Measurements from ENCODE around the gene FAAP20. TPM values are rescaled to one million over a fixed set of nuclear protein-coding genes. Genes with fewer than 3 reads are reported as not detected.

The FAAP20 gene
- total and polyA plus RNA-seq, 4 donors = 5.6 to 31.5 (median 15.7) TPM

DNA sequence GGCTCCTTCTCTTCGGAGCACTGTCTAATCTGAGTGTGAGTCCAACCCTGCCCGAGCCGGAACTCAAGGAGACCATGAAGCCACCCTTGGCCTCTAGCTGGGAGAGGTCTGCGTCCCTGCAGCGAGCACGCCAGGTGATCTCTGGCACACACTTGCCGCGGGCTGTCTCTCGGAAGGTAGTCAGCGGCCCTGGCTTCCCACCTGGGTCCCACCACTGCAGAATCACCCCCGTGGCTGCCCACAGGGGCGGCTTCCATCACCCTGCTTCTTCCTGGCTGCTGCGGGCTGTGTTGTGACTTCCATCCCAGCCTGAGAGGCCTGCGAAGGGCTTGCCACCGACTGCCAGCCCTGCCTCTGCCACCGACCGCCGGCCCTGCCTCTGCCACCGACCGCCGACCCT is 17.0 kb downstream of the FAAP20 start:
- 96% methylated on average over 21 of the region's 21 CpGs for WGBS
- H3K9me3 ChIP-seq (ENCODE audit: control insufficient read depth in 4 of 4, low read length in 3 of 4) = no peaks in the 10 kb centered on the region
- no peak for TF ChIP-seq ATF3 (IDR thresholded peaks at IDR 0.05)
- TF ChIP-seq, protein P1, sequence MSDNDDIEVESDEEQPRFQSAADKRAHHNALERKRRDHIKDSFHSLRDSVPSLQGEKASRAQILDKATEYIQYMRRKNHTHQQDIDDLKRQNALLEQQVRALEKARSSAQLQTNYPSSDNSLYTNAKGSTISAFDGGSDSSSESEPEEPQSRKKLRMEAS (IDR thresholded peaks at IDR 0.05) = no peak
- TF ChIP-seq GABPA (IDR thresholded peaks at IDR 0.05 in 1 of 2, conservative IDR thresholded peaks at IDR 0.05 in 1 of 2) = no peak
- TF ChIP-seq HNF4G (IDR thresholded peaks at IDR 0.05) = no peak
- TF ChIP-seq SP1 (IDR thresholded peaks at IDR 0.05) = no peak
- TF ChIP-seq RXRA (IDR thresholded peaks at IDR 0.05) = no peak
- TF ChIP-seq FOXA1 (IDR thresholded peaks at IDR 0.05) = no peak
- no peak for TF ChIP-seq RAD21 (IDR thresholded peaks at IDR 0.05)
- no peak for TF ChIP-seq JUND (IDR thresholded peaks at IDR 0.05)
- TF ChIP-seq CTCF (IDR thresholded peaks at IDR 0.05; ENCODE audit: low read depth, low read length, missing input control) = no peak
- no peak for TF ChIP-seq FOXA2 (IDR thresholded peaks at IDR 0.05)
- TF ChIP-seq ZBTB33 (IDR thresholded peaks at IDR 0.05) = no peak
- TF ChIP-seq HNF4A (conservative IDR thresholded peaks at IDR 0.05) = no peak
- TF ChIP-seq, protein P2, sequence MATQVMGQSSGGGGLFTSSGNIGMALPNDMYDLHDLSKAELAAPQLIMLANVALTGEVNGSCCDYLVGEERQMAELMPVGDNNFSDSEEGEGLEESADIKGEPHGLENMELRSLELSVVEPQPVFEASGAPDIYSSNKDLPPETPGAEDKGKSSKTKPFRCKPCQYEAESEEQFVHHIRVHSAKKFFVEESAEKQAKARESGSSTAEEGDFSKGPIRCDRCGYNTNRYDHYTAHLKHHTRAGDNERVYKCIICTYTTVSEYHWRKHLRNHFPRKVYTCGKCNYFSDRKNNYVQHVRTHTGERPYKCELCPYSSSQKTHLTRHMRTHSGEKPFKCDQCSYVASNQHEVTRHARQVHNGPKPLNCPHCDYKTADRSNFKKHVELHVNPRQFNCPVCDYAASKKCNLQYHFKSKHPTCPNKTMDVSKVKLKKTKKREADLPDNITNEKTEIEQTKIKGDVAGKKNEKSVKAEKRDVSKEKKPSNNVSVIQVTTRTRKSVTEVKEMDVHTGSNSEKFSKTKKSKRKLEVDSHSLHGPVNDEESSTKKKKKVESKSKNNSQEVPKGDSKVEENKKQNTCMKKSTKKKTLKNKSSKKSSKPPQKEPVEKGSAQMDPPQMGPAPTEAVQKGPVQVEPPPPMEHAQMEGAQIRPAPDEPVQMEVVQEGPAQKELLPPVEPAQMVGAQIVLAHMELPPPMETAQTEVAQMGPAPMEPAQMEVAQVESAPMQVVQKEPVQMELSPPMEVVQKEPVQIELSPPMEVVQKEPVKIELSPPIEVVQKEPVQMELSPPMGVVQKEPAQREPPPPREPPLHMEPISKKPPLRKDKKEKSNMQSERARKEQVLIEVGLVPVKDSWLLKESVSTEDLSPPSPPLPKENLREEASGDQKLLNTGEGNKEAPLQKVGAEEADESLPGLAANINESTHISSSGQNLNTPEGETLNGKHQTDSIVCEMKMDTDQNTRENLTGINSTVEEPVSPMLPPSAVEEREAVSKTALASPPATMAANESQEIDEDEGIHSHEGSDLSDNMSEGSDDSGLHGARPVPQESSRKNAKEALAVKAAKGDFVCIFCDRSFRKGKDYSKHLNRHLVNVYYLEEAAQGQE (IDR thresholded peaks at IDR 0.05) = no peak
- H3K4me1 ChIP-seq (ENCODE audit: control insufficient read depth in 4 of 4, insufficient read depth in 4 of 4, low read length in 3 of 4) = no peaks in the 10 kb centered on the region
- DNase-seq (ENCODE audit: low spot score) = no peak
- H3K27me3 ChIP-seq (ENCODE audit: control insufficient read depth in 4 of 4, insufficient read depth in 4 of 4, low read length in 3 of 4) = no peaks in the 10 kb centered on the region
- peaks cover 0 to 13% (median 7%) of the 10 kb centered on the region in 4 donors for H3K36me3 ChIP-seq (ENCODE audit: control insufficient read depth in 4 of 4, insufficient read depth in 3 of 4, low read depth in 1 of 4, low read length in 3 of 4)
- no peak overlapping the region for H3K27ac ChIP-seq (ENCODE audit: low read depth in 1 of 2, low read length in 2 of 2)
- H3K4me3 ChIP-seq (ENCODE audit: low read depth in 1 of 3, low read length in 3 of 3) = no peak overlapping the region
- no peak overlapping the region for H3K9ac ChIP-seq (ENCODE audit: low read depth in 1 of 2, low read length in 2 of 2)

GRCh38 chr1:2176615-2177014 is 18.0 kb downstream of the FAAP20 start:
- 92% methylated on average over 10 of the region's 10 CpGs for WGBS
- Histone ChIP-seq H3K27me3 (ENCODE audit: control insufficient read depth in 4 of 4, insufficient read depth in 4 of 4, low read length in 3 of 4) (no peaks in the 10 kb centered on the region), H3K4me1 (ENCODE audit: control insufficient read depth in 4 of 4, insufficient read depth in 4 of 4, low read length in 3 of 4) (no peaks in the 10 kb centered on the region), H3K4me3 (ENCODE audit: low read depth in 1 of 3, low read length in 3 of 3) (no peak overlapping the region), H3K36me3 (ENCODE audit: control insufficient read depth in 4 of 4, insufficient read depth in 3 of 4, low read depth in 1 of 4, low read length in 3 of 4) (peaks cover 0 to 21% (median 7%) of the 10 kb centered on the region in 4 donors), H3K27ac (ENCODE audit: low read depth in 1 of 2, low read length in 2 of 2) (no peak overlapping the region), H3K9ac (ENCODE audit: low read depth in 1 of 2, low read length in 2 of 2) (no peak overlapping the region), H3K9me3 (ENCODE audit: control insufficient read depth in 4 of 4, low read length in 3 of 4) (no peaks in the 10 kb centered on the region)
- no peak for DNase-seq (ENCODE audit: low spot score)
- TF ChIP-seq CTCF (IDR thresholded peaks at IDR 0.05; ENCODE audit: low read depth, low read length, missing input control) = no peak
- TF ChIP-seq JUND (IDR thresholded peaks at IDR 0.05) = no peak
- no peak for TF ChIP-seq NR2F2 (IDR thresholded peaks at IDR 0.05)
- TF ChIP-seq TAF1 (conservative IDR thresholded peaks at IDR 0.05) = no peak
- no peak for TF ChIP-seq FOXA2 (IDR thresholded peaks at IDR 0.05)
- TF ChIP-seq RAD21 (IDR thresholded peaks at IDR 0.05) = no peak
- TF ChIP-seq ATF3 (IDR thresholded peaks at IDR 0.05) = no peak
- no peak for TF ChIP-seq ZBTB33 (IDR thresholded peaks at IDR 0.05)
- no peak for TF ChIP-seq HNF4G (IDR thresholded peaks at IDR 0.05)
- no peak for TF ChIP-seq EGR1 (IDR thresholded peaks at IDR 0.05; ENCODE audit: low read depth in 2 of 2)
